Mesodermal cell (in vitro differentiated cells): ENCODE measurements around the gene ARID1B.

Experiments used
- H3K27ac ChIP-seq: 2 replicates; pipeline ENCODE4 v1.7.0; 2013; ENCODE audit warnings: mild to moderate bottlenecking, low read depth, low read length, moderate library complexity; ENCODE audit not compliant: severe bottlenecking
- H3K36me3 ChIP-seq: 2 replicates; pipeline ENCODE4 v1.7.1; 2013; ENCODE audit warnings: mild to moderate bottlenecking, low read length, moderate library complexity; ENCODE audit not compliant: control insufficient read depth, insufficient read depth
- H3K4me1 ChIP-seq: one replicate; pipeline ENCODE4 v1.7.1; 2013; ENCODE audit warnings: mild to moderate bottlenecking, low read length; ENCODE audit not compliant: insufficient read depth, control insufficient read depth, poor library complexity, severe bottlenecking
- H3K4me3 ChIP-seq: 2 replicates; pipeline ENCODE4 v1.7.0; 2013; ENCODE audit warnings: low read length, control low read depth, mild to moderate bottlenecking; ENCODE audit not compliant: insufficient read depth, poor library complexity, severe bottlenecking; ENCODE audit errors: extremely low read depth
- H3K9me3 ChIP-seq: 2 replicates; pipeline ENCODE4 v1.7.1; 2013; ENCODE audit warnings: mild to moderate bottlenecking, low read length, moderate library complexity; ENCODE audit not compliant: control insufficient read depth
- WGBS, 2 experiments: methylation state at CpG; one replicate each; pipeline ENCODE4 v1.1.5; 2013; ENCODE audit warnings: missing lambda C conversion rate in 2 of 2; ENCODE audit not compliant: insufficient coverage in 2 of 2; 5-methylcytosine and 5-hydroxymethylcytosine counted together

Gene ARID1B

DNA sequence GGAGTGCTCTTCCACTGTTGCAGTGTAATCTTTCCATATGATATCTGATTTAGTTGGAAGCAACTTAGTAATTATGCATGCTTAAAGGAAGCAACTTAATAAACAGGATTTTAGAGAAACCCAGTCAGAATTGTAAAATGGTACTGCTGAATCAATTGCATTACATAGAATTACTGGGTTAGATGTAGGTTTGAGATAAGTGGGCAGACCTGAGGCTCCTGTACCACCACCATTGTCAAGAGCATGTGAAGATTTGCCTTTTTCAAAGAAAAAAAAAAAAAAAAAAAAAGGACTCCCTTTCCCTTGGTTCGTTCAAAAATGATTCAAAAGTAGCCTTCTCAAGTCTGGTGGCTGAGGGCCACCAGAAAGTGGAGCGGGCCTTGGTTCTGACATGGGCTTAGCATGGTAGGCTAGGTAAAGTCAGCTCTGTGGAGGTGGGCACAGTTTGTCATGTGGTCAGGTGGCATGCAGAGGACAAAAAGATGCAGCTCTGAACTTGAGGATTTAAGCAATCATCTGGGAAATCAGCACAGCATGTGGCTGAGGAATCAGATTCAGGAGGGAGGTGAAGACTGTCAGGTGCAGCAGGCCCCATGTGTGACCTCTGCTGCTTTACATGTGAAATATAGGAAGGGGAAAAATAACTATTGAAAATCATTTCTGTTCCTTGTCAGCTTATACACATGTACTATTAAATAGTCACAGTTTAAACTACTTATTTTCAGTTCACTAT is 32.4 kb downstream of the ARID1B start:
- WGBS, 2 experiments: 100% methylated on average over 1 of the region's 2 CpGs
- Histone ChIP-seq H3K4me1 (peaks cover 5% of the 10 kb centered on the region), H3K27ac (no peak overlapping the region), H3K36me3 (peaks cover 10% of the 10 kb centered on the region), H3K4me3 (no peak overlapping the region), H3K9me3 (peaks cover 8% of the 10 kb centered on the region)

DNA sequence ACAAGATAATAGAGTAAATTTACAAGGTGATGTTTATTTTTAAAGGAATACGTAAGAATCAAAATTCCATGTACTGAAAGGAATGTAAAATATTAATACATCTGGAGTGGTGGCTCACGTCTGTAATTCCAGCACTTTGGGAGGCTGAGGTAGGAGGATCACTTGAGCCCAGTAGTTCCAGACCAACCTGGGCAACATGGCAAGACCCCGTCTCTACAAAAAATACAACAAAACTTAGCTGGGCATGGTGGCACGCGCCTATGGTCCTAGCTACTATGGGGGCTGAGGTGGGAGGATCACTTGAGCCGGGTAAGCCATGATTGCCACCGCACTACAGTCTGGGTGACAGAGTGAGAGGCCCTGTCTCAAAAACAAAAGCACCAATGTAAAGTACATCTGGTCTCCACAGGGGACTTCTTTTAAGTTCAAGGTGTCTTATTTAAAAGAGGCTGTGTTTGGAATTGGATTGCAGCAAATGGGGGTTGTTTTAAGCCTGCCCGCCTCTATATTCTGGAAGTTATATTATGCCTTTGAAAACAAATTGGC is 36.9 kb downstream of the ARID1B start:
- H3K36me3 ChIP-seq: peaks cover 10% of the 10 kb centered on the region
- H3K27ac ChIP-seq: no peak overlapping the region
- 76 to 84% methylated on average over 7 of the region's 8 CpGs for whole genome bisulfite sequencing, 2 experiments

DNA sequence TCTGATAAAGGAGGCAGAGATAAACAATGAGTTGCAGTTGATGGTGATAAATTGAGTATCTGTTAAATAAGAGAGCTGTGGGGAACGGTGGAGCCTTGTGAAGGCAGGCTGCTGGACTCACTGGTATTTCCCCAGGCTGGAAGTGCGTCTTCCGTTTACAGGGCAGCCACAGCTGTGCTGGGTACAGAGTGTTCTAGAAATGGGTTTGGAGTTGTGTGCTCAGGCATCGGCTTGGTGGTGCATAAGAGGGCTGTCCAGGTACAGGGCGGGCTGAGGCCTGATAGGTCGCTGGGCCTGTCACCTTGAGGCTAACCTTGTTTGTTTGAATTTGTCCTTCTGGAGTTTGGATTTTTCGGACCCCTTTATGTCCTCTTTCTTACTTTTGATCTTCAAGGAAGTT is 39.3 kb downstream of the ARID1B start:
- Histone ChIP-seq H3K4me3 (no peak overlapping the region), H3K9me3 (no peaks in the 10 kb centered on the region), H3K27ac (no peak overlapping the region), H3K4me1 (peaks cover 19% of the 10 kb centered on the region), H3K36me3 (no peaks in the 10 kb centered on the region)
- WGBS, 2 experiments: 84 to 85% methylated on average over 6 of the region's 7 CpGs

More for the DNA sequence above, 36.9 kb downstream of the ARID1B start:
- Histone ChIP-seq H3K4me1 (peaks cover 13% of the 10 kb centered on the region), H3K4me3 (no peak overlapping the region), H3K9me3 (peaks cover 8% of the 10 kb centered on the region)

DNA sequence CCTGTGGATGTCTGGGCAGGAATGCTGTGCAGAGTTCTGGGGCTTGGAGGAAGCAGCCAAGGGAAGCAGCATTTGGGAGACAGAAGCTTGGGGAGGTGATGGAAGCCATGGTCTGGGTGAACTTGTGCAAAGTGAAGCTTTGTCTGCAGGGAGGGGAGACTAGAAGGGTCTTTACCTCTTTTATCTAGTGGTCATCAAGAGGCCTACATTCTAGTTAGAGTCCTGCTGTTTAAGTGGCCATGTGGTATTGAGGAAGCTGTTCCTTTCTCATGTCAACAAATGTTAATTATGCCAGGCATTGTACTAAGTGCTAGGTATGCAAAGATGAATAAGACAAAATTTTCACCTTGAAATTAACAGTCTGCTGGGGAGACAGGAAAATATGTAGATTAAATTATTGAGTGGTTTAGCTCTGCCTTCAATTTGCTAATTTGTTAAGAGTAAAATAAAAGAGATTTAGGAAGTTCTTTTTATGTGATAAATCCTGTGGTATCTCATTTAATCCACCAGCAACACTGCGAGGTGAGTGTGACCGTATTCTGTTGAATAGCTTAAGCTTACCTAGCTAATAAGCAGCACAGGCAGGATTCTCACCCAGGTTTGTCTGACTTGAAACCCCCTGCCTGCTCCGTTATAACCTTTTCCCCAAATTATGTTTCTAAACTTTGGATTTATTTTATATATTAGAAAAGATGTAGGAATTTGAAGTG is 43.1 kb downstream of the ARID1B start:
- Histone ChIP-seq H3K36me3 (no peaks in the 10 kb centered on the region), H3K27ac (no peak overlapping the region), H3K9me3 (no peaks in the 10 kb centered on the region), H3K4me3 (no peak overlapping the region), H3K4me1 (peaks cover 27% of the 10 kb centered on the region)
- 100% methylated on average over 2 of the region's 3 CpGs; no CpG with 5 or more reads in 1 of the 2 experiments for WGBS, 2 experiments

DNA sequence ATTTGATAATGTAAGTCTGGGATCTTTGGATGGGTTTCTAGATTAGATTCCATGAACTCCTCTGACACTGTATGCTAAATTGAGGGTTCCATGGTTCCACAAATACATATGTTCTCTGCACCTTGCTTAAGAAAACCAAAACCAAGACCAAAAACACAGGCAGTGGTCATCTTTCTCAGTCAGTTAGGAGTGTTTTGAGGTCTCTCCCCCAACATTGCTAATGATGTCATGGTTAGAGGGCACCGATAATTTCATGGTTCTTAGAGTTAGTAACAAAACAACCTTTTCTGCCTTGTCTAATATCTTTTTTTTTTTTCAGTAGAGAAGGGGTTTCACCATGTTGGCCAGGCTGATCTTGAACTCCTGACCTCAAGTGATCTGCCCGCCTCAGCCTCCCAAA is 44.5 kb downstream of the ARID1B start:
- no peak overlapping the region for H3K4me3 ChIP-seq
- H3K9me3 ChIP-seq: no peaks in the 10 kb centered on the region
- no CpG with 5 or more reads among the region's 2 CpGs for WGBS, 2 experiments
- H3K27ac ChIP-seq: no peak overlapping the region
- peaks cover 20% of the 10 kb centered on the region for H3K4me1 ChIP-seq
- H3K36me3 ChIP-seq: no peaks in the 10 kb centered on the region

DNA sequence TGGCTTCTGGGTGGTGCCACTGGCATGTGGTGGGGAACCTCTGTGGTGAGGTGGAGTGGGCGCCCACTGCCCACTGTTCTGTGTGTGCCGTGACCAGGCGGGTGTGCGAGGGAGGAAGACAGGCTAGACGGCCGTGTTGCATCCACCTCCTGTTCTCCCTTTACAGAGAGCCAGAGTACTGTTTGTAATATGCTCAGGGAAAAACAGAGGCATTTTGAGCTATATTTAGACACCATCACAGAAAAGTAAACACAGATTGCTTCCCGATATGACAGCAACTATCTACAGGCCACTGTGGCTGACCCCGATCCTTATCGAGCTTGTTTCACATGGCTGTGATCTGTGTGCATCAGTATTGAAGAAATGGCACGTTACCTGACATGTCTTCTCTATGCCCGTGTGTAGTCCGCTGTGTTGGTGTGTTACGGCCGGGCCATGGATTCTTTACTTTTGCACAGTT is 45.6 kb downstream of the ARID1B start:
- Histone ChIP-seq H3K36me3 (no peaks in the 10 kb centered on the region), H3K4me1 (peaks cover 22% of the 10 kb centered on the region), H3K27ac (no peak overlapping the region), H3K9me3 (no peaks in the 10 kb centered on the region), H3K4me3 (no peak overlapping the region)
- 86 to 92% methylated on average over 8 to 10 of the region's 14 CpGs for WGBS, 2 experiments

DNA sequence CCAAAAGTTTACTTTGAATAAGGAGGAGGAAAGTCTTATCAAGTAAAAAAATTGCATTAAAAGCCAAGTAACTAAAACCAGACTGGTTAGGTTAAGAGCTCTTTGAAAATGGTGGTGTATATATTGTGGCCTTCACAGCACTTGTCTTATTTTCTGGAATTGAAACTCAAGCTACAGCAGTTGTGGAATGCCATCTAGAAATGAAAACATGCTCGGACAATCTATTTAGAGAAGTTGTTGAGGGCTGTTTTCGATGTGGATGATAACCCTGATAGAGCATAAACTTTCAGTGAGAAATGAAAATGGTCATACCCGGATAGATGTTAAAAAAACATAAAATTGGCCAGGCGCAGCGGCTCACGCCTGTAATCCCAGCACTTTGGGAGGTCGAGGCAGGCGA is 47.0 kb downstream of the ARID1B start:
- Histone ChIP-seq H3K4me1 (peaks cover 22% of the 10 kb centered on the region), H3K4me3 (no peak overlapping the region)
- 92 to 93% methylated on average over 8 of the region's 8 CpGs for WGBS, 2 experiments

DNA sequence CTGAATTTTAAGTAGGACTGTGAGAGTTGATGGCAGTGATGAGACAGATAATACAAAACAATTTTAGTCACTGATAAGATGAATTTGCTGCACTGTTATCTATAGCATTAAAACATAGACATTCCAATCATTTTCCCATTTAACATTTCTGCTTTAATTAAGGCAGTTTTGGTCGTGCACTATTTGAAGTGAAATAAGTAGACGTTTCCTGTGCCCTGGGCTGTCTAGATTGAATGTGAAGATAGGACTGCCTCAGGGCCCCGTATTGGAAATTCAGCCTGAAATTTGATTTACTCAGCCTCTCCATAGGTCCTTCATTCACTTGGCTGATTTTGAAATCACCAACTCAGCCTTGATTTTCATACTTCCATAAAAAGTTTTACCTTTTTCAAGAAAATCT is 48.3 kb downstream of the ARID1B start:
- WGBS, 2 experiments: 40% methylated on average over 1 of the region's 3 CpGs; no CpG with 5 or more reads in 1 of the 2 experiments
- Histone ChIP-seq H3K36me3 (peaks cover 13% of the 10 kb centered on the region), H3K27ac (no peak overlapping the region), H3K4me1 (peaks cover 26% of the 10 kb centered on the region), H3K9me3 (no peaks in the 10 kb centered on the region), H3K4me3 (no peak overlapping the region)

More for the DNA sequence above, 47.0 kb downstream of the ARID1B start:
- no peak overlapping the region for H3K27ac ChIP-seq
- peaks cover 1% of the 10 kb centered on the region for H3K36me3 ChIP-seq
- no peaks in the 10 kb centered on the region for H3K9me3 ChIP-seq

DNA sequence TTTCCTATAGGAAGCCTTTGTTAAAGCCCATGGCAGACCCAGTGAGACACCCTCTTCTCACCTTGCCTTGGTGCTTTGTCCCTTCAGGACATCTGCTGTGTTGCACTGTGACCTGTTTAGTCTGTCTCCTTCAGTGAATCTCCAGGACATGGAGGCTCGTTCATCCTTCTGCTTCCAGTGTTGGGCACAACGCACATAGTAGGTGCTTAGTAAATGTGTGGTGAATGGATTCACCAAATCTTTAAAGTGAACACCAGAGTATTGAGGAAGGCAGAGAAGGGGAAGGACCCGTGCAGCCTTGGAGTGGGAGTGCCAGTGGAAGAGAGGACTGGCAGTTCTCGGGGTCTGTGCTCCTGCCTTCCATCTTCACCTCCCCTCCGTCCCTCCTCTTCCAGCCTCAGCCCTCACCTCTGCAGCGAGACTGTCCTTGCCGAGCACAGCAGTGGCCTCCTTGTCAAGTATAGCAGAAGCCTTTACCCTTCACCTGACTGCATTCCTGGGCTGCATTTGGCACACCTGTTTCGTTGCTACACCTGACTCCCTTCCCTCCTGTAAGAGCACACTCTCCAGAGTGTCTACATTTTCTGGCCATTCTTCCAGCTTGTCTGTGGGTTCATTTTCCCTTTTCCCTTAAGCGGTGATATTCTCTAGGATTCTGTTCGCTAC is 49.2 kb downstream of the ARID1B start:
- H3K36me3 ChIP-seq: peaks cover 22% of the 10 kb centered on the region
- whole genome bisulfite sequencing, 2 experiments: 88 to 94% methylated on average over 6 of the region's 10 CpGs
- H3K27ac ChIP-seq: no peak overlapping the region
- H3K4me3 ChIP-seq: no peak overlapping the region
- peaks cover 26% of the 10 kb centered on the region for H3K4me1 ChIP-seq
- H3K9me3 ChIP-seq: no peaks in the 10 kb centered on the region

DNA sequence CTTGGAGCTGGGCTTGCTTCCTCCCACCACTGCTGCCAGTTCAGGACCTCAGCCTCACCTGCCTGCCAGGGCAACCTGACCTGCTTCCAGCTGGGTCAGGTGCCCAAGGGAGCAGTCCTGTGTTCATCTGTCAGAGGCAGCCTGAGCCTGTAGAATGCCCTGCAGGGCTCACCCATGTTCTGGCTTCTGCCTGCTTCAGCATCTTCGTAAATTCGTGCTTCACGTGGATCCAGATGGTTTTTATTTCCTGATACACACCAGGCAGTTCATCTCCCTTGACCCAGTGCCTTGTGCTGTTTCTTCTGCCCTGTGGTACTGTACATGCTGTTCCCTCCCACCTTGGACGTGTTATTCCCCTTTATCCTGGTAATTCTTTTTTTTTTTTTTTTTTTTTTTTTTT is 50.2 kb downstream of the ARID1B start:
- no peaks in the 10 kb centered on the region for H3K9me3 ChIP-seq
- H3K27ac ChIP-seq: peak overlapping the region; percentile 69
- peaks cover 22% of the 10 kb centered on the region for H3K4me1 ChIP-seq
- peaks cover 22% of the 10 kb centered on the region for H3K36me3 ChIP-seq
- H3K4me3 ChIP-seq: no peak overlapping the region
- 91 to 93% methylated on average over 3 of the region's 4 CpGs for WGBS, 2 experiments
